Measurements from ENCODE around the gene ULK3.

Gene ULK3

DNA sequence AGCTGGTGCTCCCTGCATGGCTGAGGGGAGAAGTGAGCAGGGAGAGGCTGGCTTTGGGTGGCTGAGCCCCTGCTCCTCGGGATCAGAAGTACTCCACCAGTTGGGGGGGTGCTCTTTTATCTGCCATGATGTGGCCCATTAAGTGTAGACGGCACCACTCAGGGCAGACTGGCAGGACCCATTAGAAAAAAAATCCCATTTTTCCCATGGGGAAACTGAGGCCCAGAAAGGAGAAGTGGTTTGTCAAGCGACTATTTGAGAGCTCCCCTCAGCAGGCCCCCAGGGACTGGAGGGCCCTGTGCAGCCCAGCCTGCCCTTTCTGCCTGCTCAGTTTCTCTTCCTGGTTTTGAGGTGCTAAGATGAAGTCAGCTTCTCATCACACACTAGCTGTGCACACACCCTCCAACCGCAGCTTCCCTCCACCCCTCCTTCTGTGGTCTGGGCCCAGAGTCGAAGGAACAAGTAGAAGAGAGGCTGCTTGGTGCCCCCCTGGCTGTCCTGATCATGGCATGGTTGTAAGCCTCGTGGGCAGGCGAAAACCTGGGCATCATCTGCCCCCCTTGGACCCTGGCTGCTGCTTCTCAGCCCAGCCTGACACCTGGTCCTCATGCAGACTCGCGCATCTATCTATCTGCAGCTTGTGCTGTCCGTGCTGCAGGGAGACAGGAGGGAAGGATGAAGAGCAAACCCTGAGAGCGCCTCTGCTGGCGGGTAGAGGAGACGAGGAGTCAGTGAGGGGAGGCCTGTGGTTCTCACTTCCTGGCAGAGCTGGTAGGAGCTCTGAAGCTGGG lies 55.5 kb downstream of the ULK3 start:
- DNase-seq (ENCODE audit: insufficient read length, low spot score) (no peak), FAIRE-seq (no peak)

DNA sequence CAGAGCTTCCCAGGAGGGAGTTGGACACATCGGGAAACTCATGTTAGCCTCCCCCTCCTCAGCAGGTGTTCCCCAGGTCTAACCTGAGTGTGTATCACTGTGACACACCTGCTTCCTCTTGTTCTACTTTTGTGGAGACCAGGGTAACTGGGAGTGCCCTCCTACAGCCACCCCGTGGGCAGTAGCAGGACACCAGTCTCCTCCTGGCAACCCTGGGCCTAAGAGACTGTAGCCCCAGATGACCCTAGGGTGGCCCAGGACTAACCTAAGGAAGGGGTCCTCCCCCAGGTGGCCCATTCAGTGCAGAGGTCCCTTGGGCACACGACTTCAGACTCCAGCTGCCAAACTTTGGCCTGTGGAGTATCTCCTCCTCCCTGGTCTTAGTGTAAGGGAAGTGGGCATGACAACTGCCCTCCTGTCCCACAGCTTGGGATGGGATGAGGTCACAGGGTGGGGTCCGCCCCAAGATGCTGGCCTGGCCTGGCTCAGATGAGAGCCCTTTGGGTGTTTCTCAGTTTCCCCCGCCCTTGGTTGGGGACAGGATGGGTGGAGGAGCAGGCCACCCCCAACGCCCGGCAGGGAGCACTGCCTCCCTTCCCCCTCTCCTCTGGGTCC lies 56.3 kb downstream of the ULK3 start:
- FAIRE-seq = no peak
- DNase-seq (ENCODE audit: insufficient read length, low spot score) = no peak
